ES-I3 (cell line): ENCODE data around the gene SLC12A2.

ENCODE experiments used
- H3K36me3 ChIP-seq: 2 replicates; pipeline ENCODE4 v1.6.1; 2013; ENCODE audit warnings: mild to moderate bottlenecking, low read length, control low read depth, moderate library complexity; ENCODE audit not compliant: insufficient read depth
- H3K4me1 ChIP-seq: 2 replicates; pipeline ENCODE4 v1.6.1; 2013; ENCODE audit warnings: mild to moderate bottlenecking, control low read depth, low read length; ENCODE audit not compliant: insufficient read depth
- H3K9ac ChIP-seq: 2 replicates; pipeline ENCODE4 v1.6.1; 2013; ENCODE audit warnings: low read depth, mild to moderate bottlenecking, low read length, moderate library complexity
- H3K9me3 ChIP-seq: 2 replicates; pipeline ENCODE4 v1.6.1; 2013; ENCODE audit warnings: mild to moderate bottlenecking, low read length, moderate library complexity; ENCODE audit not compliant: control insufficient read depth, insufficient read depth

The SLC12A2 gene

DNA sequence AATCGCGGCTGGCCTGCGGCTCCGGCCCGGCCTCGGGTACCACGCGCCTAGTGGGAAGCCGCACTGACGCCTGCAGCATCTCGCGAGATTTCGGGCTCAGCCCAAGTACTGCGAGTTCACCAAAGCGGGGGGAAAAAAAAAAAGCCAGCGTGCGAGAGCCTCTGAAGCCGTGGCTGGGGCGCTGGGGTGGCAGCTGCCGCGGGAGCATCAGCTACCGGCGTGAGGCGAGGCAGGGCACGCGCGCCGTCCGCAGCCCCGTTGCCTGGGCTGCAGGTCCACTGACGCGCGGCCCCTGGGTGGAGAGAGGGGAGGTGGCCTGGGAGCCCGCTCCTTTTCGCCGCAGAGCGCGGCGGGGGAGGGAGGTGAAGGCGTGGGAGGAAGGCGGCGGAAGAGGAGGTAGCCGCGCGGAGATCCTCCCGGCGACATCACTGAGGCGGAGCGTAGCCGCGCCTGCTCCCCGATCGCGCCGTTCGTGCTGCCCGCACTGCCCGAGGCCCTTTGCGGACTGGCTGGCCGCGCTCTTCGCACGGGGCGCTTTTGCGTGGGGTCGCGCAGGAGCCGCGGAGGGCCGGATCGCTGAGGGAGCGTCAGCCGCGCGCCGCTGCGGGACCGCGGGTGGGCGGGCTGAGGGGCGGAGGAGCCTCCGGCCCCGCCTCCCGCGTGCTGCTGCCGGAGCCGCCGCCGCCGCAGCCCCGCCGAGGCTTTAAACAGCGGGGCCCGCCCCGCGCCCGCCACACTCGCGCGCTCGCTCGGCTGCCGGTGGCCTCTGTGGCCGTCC, at the start of gene SLC12A2:
Gene SLC12A2 (plus strand): TSS at position 734 of the 778 bp plus-strand sequence. CDS start 189 bp downstream, outside the sequence.
- Histone ChIP-seq H3K4me1 (no peaks in the 10 kb centered on the region; the same call in 1 of the 2 replicates), H3K9me3 (no peaks in the 10 kb centered on the region), H3K36me3 (no peaks in the 10 kb centered on the region), H3K9ac (peak within 1 kb of the TSS; percentile 78)

- Histone ChIP-seq H3K9ac (no peak overlapping the region), H3K9me3 (no peaks in the 10 kb centered on the region), H3K36me3 (no peaks in the 10 kb centered on the region), H3K4me1 (no peaks in the 10 kb centered on the region)
Observed at GRCh38 chr5:128035689-128036088, 47.9 kb upstream of the SLC12A2 start.

DNA sequence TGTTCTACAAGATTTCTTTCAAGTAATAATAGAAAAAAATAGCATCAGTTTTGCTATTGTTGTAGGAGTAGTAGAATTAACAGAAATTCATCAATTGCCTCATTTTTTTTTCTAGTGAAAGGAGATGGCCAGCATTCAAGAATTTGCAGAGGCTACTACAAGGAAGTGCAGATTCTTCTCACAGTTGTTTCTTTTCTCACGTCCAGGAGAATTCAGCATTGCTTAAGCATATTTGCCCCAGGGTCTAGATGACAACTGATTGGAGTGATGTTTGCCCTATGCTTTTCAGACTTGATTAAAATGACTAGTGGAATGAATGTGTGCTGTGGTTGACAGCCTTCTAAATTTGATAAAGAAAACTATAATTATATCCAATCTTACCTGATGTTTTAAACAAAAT, 46.6 kb upstream of the SLC12A2 start:
- Histone ChIP-seq H3K9me3 (no peaks in the 10 kb centered on the region), H3K9ac (no peak overlapping the region), H3K4me1 (no peaks in the 10 kb centered on the region), H3K36me3 (no peaks in the 10 kb centered on the region)

DNA sequence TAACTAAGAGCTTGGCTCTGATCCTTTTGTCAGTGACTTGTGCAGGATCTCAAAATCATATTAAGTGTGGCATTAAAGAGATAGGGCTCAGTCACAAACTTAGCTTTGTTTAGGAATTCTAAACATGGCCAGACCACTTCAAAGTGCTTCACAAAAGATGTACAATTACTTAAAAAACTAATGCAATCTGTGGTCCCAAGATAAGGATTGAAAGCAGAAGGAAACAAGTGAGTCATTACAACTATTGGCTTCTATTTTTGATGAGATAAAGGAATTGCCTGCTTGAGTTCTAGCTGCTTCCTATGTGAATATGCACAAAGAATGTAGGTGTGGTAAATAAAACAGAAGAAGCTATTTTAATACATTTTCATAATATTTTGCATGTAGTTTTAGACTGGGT, 44.9 kb upstream of the SLC12A2 start:
- Histone ChIP-seq H3K9me3 (no peaks in the 10 kb centered on the region), H3K9ac (no peak overlapping the region), H3K36me3 (no peaks in the 10 kb centered on the region), H3K4me1 (no peaks in the 10 kb centered on the region)

GRCh38 chr5:128040927-128041326, 42.6 kb upstream of the SLC12A2 start:
- no peaks in the 10 kb centered on the region for H3K4me1 ChIP-seq

GRCh38 chr5:128052780-128053179, 30.8 kb upstream of the SLC12A2 start:
- no peak overlapping the region for H3K9ac ChIP-seq
- H3K4me1 ChIP-seq, result no peaks in the 10 kb centered on the region
- no peaks in the 10 kb centered on the region for H3K9me3 ChIP-seq
- no peaks in the 10 kb centered on the region for H3K36me3 ChIP-seq

More at GRCh38 chr5:128040927-128041326, 42.6 kb upstream of the SLC12A2 start:
- Histone ChIP-seq H3K9me3 (no peaks in the 10 kb centered on the region), H3K36me3 (no peaks in the 10 kb centered on the region), H3K9ac (no peak overlapping the region)

DNA sequence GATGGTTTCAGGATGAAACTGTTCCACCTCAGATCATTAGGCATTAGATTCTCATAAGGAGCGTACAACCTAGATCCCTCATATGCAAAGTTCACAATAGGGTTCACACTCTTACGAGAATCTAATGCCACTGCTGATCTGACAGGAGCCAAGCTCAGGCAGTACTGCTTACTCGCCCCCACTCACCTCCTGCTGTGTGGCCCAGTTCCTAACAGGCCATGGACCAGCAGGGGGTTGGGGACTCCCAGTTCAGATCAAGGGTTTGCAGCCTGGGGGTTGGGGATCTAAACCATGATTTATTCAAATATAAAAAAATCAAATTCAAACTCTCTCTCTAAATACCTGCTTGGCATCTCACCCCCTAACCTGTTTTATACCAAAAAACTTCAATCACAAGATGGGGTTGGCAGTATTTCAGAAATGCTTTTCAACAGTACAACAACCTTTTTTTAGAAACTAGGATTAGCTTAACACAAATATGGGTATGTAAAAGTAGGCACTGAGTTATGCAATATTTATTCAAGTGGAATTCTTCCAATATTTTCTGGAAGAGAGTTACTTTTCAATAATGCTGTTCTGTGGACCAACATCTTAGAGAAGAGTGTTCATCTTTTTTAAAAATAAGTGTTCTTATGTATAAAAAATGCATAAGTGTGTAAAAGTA, 30.1 kb upstream of the SLC12A2 start:
- no peak overlapping the region for H3K9ac ChIP-seq
- H3K9me3 ChIP-seq, result no peaks in the 10 kb centered on the region
- no peaks in the 10 kb centered on the region for H3K36me3 ChIP-seq
- H3K4me1 ChIP-seq, result no peaks in the 10 kb centered on the region

GRCh38 chr5:128060644-128061385, 22.8 kb upstream of the SLC12A2 start:
- Histone ChIP-seq H3K9ac (no peak overlapping the region), H3K4me1 (no peaks in the 10 kb centered on the region), H3K36me3 (no peaks in the 10 kb centered on the region), H3K9me3 (no peaks in the 10 kb centered on the region)

- Histone ChIP-seq H3K36me3 (no peaks in the 10 kb centered on the region), H3K9me3 (no peaks in the 10 kb centered on the region), H3K4me1 (no peaks in the 10 kb centered on the region), H3K9ac (no peak overlapping the region)
Observed at GRCh38 chr5:128062172-128062746, 21.3 kb upstream of the SLC12A2 start.

- Histone ChIP-seq H3K4me1 (no peaks in the 10 kb centered on the region), H3K9me3 (no peaks in the 10 kb centered on the region), H3K9ac (no peak overlapping the region), H3K36me3 (no peaks in the 10 kb centered on the region)
Observed at GRCh38 chr5:128074171-128074570, 9.4 kb upstream of the SLC12A2 start.

- Histone ChIP-seq H3K36me3 (no peaks in the 10 kb centered on the region), H3K9ac (no peak overlapping the region), H3K4me1 (no peaks in the 10 kb centered on the region), H3K9me3 (no peaks in the 10 kb centered on the region)
Observed at GRCh38 chr5:128074953-128075352, 8.6 kb upstream of the SLC12A2 start.

- no peaks in the 10 kb centered on the region for H3K9me3 ChIP-seq
- H3K4me1 ChIP-seq, result no peaks in the 10 kb centered on the region
- no peak overlapping the region for H3K9ac ChIP-seq
- no peaks in the 10 kb centered on the region for H3K36me3 ChIP-seq
Observed at GRCh38 chr5:128077526-128077925, 6.0 kb upstream of the SLC12A2 start.

- H3K4me1 ChIP-seq, result no peaks in the 10 kb centered on the region; the same call in 1 of the 2 replicates
- no peaks in the 10 kb centered on the region for H3K9me3 ChIP-seq
- H3K9ac ChIP-seq, result peak overlapping the region; percentile 78
- no peaks in the 10 kb centered on the region for H3K36me3 ChIP-seq
Observed at GRCh38 chr5:128081111-128081851, 2.3 kb upstream of the SLC12A2 start.
